NCI-H82 (cell line): ENCODE data around the gene MCC.

Experiments
- DNase-seq: peaks from one replicate; lab custom pipeline; 2025; lab: John Stamatoyannopoulos, UW

The MCC gene

DNA sequence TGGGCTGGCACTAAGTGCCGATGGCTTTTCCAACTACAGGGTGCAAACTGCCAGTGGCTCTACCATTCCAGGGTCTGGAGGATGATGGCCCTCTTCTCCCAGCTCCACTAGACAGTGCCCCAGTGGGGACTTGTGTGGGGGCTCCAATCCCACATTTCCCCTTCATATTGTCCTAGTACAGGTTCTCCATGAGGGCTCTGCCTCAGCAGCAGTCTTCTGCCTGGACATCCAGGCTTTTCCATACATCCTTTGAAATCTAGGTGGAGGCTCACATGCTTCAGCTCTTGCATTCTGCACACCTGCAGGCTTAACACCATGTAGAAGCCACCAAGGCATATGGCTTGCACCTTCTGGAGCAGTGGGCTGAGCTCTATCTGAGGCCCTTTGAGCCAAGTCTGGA lies 123.8 kb downstream of the MCC start:
- DNase-seq, result no peak

DNA sequence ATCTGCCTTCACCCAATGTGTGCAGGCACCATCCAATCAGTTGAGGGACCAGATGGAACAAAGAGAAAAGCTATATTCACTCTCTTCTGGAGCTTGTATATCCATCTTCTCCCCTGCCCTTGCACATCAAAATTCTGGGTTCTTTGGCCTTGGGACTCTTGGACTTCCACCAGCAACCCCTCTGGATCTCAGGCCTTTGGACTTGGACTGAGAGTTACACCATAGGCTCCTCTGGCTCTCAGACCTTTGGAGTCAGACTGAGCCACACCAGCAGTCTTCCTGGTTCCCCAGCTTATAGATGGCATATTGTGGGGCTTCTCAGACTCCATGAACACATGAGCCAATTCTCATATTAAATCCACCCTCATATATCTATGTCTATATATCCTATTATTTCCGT lies 126.6 kb downstream of the MCC start:
- no peak for DNase-seq

DNA sequence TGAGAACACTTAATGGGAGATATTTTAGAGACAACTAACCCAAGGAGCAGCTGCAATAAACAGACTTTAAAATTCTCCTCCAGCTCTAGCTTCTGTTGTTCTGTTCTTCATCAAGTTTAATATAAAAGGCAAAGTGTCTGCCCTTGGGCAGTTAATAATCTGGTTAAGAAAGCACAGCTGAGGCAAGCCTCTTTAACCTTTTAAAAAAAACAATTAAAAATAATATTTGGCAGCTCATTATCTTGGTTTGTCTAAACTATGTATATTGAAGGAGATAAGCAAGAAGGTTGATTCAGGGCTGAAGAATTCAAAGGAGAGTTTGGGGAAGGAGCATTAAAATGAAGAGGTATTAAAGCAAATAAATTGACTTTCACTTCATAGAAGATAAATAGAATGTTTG lies 128.8 kb downstream of the MCC start:
- no peak for DNase-seq

DNA sequence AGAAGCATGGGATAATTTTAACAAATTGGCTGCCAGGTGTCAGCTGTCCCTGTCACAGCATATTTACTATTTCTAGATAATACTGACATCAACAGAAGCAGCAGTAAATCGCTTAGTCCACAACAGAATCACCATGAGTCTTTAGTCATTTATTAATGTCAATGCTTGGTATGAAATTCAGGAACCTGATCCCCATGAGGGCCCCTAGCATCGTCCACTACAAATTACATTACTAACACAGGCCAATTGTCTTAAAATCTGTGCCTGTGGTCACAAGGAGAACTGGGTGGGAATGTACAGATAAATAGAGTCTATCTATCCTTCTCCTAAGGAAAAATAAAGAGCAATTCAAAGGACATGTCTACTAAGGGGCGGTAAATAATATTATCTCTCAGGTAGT lies 129.6 kb downstream of the MCC start:
- no peak for DNase-seq

DNA sequence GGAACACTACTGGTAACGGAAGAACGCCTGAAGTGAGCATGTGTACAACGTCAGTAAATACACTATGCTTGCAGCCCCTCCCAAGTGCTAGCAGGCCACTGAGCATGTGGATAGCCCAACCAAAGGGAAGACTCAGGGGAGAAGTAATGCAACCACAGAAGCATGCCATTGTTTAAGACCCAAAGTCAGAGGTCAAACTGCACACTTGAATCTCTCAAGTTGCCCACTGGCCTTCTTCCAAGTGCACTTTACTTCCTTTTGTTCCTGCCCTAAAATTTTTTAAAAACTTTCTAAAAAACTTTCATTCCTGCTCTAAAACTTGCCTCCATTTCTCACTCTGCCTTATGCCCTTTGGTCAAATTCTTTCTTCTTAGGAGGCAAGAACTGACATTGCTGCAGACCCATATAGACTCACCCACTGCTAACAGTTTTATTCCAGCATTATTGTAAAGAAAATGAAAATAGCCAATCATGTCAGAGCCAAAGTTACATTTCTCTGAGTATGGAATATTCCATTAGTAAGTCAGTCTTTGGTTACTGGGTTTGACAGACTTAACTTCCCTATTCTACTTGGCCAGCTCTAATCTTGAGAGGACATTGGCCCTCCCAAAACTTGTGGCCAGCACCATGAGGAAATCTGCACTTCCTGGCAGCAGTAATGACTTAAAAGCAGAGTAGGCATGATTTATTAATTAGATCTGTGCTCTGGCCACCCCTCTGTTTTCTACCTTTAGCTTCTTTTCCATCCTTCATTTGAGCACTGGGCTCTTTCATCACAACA lies 130.4 kb downstream of the MCC start:
- no peak for DNase-seq

DNA sequence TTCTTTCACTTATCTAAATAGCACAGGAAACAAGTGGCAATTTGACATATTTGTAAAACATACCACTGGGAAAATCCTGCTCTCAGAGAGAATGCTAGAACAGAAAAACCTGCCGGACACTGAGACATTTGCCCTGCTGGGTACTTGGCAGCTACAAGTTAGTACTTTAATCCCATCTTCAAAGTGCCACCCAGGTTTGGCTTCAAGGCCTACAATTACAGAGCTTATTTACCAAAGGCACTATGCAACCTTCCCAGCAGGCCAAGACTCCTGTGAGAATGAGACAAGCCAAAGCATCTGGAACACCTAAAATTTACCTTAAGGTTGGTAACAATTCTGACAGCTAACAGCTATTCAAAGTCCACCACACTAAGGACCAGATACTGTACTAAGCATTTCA lies 131.8 kb downstream of the MCC start:
- no peak for DNase-seq

DNA sequence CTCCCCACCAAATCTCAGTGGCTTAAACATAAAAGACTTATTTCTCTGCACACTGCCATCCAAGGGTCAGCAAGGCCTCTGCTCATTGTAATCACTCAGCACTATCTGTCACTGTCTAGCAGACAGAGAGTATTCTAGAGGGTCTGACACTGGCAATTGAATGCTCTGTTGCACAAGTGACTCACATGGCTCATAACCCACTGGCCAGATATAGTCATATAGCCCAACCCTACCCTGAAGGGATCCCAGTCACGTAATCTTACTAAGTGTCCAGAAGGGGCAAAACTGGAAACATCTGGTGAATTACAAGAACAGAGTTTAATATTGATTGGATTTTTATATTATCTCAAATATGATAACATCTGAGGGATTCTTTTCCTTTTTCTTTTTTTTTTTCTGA lies 134.2 kb downstream of the MCC start:
- no peak for DNase-seq

DNA sequence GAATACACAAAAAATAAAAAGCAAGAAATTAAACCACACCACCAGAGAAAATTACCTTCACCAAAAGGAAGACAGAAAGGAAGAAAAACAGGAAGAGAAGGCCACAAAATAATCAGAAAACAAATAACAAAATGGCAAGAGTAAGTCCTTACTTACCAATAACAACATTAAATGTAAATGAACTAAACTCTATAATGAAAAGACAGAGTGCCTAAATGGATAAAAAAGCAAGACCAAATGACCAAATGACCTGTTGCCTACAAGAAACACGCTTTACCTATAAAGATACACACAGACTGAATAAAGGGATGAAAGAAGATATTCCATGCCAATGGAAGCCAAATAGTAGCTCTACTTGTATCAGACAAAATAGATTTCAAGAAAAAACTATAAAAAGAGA lies 140.7 kb downstream of the MCC start:
- DNase-seq, result no peak

DNA sequence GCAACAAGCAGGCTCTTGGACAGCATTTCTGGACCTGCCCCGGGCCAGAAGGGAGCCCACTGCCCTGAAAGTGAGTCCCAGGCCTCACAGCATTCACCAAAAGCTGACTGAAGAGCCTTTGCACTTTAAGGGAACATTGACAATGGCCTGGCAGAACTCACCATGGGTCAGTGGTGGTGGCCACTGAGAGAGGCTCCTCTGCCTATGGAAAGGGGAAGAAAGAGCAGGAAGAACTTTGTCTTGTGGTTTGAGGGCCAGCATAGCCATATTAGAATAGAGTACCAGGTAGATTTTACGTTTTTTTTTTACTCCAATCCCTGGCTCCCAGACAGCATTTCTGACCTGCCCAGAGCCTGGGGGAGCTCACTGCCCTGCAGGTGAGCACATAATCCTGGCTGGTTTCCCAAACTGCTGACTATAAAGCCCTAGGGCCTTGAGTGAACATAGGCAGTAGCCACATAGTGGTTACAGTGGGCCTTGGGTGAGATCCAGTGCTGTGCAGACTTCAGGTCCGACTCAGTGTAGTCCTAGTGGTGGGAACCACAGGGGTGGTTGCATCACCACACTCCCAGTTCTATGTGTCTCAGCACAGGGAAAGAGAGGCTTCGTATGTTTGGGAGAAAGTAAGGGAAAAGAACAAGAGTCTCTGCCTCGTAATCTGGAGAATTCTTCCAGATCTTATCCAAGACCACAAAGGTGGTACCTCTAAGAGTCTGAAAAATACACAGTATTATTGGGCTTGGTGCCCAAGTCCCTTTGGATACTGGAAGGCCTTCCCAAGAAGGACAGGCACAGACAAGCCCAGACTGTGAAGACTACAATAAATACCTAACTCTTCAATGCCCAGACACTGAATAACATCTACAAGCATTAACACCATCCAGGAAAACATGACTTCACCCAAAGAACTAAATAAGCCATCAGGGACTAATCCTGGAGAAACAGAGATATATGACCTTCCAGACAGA lies 143.0 kb downstream of the MCC start:
- DNase-seq, result no peak

DNA sequence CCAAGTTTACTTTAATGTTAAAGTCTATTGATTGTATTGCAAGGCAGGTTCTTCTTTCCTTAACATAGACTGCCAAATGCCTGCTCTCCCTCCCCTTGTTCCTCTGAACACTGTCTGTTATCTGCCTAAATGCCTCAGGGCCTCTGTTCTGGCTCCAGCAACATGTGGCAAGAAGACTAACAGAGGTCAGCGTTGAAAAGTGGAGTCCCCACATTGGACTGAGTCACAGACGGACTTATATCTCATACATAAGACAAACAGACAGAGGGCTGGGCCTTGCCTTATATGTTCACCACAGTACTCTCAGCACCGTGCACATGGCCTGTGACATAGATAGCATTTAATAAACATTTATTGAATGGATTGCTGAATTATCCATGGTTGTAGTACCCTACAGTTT lies 144.9 kb downstream of the MCC start:
- DNase-seq, result no peak

DNA sequence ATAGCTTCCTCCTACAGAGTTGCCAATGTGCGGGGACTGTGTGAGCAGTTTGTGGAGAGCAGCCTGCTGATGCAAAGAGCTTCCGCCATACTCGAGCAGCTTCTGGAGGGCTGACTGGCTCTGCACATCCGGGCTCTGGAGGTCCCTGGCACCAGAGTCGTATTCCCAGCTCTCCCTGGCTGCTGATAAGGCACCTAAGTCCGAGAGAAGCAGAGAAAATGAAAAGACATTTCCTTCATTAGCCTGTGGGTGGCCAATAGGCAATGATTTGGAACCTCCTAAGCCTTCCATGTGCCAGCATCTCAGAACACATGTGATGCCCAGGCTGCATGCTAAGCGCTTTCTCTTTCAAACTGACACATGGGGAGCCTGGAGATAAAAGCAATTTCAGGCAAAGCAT lies 147.7 kb downstream of the MCC start:
- peak; percentile 39 for DNase-seq

DNA sequence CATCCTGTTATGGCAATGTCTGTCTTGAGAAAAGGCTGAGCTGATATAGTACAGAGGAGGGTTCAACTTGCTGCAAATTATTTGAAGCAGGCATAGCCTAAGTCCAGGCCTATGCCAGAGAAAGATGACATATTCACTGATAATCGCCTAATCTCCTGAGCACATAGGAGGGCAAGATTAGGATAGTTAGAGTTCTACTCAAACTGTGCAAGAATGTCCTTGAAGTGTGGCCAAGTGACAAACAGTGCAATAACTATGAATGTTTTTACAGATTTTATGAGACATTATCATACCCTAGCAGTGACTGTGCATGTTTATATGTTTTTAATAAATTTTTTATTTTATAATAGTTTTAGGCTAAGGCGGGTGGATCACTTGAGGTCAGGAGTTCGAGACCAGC lies 149.6 kb downstream of the MCC start:
- DNase-seq, result no peak

DNA sequence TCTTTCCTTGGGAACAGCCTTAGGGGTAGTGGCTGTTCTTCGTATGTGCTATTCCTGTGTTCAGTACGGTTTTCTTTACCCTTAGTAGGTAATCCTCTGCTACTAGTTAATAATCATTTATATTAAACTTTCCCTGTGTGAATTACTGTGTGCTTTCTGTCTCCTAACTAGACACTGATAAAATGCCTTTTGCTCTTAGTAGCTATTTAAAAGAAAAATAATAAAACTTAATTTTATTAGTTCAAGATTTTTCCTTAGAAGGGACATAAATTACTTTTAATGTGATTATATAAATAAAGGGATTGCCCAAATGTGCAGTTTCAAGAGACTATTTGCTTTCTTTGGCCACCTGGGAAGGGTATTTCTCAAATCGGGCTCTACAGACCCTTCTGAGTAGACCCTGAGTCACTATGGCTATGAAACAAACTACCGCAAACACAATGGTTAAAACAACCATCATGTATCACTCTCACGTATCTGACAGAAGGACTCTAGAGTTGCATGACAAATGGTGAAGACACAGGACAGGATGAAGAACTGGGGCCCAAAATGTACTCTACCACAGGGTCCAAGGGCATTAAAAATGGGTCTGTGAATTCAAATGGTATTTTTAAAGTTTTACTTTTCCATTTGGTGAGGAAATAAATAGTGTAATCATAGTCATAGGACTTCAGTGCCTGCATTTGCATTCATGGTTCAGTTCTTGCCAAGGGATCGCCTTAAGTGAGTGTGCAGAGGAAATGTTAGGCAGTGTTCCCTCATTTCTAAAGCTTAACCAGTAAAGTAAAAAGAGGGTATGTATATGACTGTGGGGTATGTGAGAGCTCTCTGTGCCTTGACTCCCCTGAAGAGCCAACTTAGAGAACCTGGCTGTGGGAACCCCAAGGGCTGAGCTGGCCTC lies 150.5 kb downstream of the MCC start:
- no peak for DNase-seq

DNA sequence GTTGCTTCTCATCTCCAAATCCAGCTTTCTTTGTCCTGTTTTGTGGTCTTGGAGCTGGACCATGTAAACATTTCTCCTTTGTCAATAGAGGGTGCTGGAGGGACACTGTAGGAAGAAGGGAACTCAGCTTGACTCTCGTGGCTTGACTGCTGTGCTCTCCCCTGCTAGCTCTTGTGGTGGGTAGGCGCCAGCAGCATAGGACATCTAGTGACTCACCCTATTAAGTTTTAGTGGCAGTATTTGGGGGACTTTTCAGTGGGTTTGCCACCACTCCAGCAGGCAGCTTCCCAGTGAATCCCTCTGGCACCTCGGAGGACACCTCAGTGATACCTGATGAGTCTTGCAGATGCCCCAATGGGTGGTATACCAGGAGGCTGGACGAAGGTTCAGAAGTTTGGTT lies 151.3 kb downstream of the MCC start:
- peak; percentile 79 for DNase-seq

DNA sequence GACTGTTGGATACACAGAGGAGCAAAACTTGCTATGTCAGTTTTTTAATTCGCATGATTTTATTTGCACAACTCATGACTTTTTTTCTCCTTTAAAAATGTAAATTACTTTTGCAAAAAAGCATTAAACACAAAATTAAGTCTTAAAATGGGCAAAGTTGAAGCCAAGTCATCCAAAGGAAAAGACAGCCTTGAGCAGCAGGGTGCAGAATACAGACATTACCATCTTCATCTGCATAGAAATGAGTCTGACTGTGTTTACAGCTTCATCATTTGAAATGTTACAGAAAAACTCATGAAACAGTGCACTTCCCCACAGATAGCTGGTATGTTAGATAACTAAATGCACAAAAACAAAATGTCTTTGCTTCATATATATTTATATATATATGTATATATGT lies 154.8 kb downstream of the MCC start:
- DNase-seq, result no peak

DNA sequence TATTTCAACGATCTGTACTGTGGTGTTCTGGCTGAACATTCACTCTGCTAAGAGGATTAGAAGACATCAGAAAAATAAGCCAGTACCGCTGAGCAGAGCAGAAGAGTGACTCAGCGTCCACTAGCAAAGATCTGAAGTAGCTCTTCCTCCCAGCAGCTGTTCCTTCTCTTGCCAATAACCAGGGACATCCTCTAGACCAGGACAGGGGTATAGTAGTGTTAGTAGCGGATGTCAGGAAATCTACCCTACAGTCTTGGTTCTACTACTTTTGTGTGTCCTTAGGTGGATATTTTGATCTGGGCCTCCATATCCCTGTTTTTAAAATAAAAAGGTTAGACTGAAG lies 157.1 kb downstream of the MCC start:
- peak; percentile 84 for DNase-seq

DNA sequence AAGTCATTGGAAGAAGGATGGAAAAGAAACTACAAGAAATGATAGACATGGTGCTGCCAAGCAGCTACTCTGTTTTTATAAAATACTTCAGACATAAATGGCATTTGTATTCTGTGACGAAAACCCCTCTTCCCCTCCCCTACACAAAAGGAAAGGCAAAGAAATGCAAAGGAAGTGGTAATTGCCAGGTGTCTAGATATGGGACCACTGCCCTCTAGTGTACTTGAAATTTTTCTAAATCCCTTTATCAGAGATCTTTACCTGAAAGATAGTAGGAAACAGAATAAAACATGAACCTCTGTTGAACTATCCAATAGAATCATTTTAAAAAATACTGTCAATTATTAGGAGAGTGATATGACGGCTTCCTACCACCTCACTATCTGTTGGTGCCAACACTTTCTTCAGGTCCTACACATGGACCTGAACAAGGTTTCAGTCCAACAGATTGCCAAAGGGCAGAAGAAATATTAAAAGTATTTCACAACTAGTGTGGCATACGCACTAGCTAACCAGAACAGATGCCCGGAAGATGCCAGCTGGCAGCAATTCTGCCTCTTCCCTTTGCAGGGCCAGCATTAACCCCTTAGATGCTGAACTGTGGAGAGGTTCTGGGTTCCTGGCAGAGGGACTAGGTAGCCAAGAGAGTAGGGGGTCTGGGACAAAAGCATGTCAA lies 157.6 kb downstream of the MCC start:
- peak; percentile 71 for DNase-seq

DNA sequence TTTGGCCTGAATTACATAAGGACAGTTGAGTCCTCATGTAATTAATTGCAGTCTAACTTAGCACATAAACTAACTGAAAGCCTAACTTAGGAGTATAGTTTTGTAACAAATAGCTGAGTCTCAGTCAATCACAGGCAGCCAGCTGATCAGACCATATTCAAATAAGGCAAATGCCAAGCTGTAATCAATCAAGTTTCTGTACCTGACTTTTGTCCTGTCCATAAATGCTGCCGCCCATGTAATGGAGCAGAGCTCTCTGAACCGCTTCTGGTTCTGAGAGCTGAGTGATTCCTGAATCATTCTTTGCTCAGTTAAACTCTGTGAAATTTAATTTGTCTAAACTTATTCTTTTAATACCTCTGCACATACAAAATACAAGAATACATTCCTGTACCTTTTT lies 158.3 kb downstream of the MCC start:
- no peak for DNase-seq

DNA sequence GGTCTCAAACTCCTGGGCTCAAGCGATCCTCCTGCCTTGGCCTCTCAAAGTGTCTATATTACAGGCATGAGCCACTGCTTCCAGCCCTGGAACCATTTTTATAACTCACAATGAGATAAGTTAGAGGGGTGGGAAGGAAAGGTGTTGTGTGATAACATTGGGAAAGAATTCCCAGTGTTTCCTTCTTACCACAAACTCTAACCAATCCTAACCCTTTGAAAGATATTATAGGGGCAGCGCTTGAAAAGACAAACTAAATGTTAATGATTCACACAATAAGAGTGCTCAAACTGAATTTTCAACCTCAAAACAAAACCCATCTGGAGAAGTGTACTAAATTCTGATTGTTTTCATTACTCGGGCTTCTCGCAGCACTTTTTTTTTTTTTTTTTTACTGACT lies 163.2 kb downstream of the MCC start:
- no peak for DNase-seq

DNA sequence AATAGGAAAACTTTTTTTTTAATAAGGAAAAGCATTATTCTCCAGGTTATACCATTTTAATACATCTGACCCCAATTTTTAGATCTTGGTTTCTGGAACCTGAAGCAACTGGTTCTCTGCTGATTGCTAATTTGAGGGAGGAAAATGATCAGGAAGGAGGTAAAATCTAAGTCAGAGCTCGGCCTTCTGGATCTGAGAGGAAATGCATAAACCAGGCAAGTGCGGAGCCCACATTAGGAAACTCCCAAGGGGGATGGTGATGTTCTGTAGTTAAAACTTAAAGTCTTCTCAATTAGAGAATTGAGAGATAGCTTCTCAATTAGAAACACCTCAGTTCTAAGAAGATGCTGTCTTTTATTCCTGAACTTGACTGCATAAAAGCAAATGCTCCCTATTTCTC lies 167.0 kb downstream of the MCC start:
- DNase-seq, result peak; percentile 15

DNA sequence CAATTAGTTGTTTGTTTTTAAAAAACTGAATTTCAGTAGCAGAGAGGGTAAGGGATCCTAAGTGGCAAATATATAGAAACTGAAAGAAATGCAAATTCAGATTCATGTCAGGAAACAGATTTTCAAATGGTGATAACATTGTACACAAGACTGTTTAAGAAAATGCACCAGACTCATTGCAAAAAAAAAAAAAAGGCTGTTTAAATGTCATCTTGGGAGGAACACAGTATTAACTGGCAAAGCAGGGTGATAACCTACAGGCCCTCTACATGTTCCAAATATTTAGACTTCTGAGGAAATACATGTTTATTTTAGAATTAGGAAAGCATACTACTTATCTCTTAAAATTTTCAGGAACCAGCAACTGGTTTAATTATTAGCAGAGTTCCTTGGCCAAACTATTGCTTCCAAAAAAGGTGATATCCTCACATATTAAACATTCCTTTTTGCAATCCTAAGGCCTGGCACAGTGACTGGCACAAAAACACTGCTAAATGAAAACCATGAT lies 167.9 kb downstream of the MCC start:
- DNase-seq, result no peak
